Cardiac muscle cell (in vitro differentiated cells and primary cell): ENCODE data around the gene ZFYVE21. TPM values are rescaled to one million over a fixed set of nuclear protein-coding genes. Genes with fewer than 3 reads are reported as not detected.

ENCODE experiments used
- DNase-seq, 2 donors: peaks; one replicate each; pipeline versions ENCODE4 v3.0.0 to v3.0.0-alpha.2; 2010 to 2017; ENCODE audit warnings: low read depth in 1 of 2, low spot score in 1 of 2
- H3K27ac ChIP-seq: fragments of 200-600 bp; sonication (generic); 2 replicates; pipeline ENCODE4 v1.5.1; 2016
- H3K27me3 ChIP-seq: fragments of 200-600 bp; sonication (generic); 2 replicates; pipeline ENCODE4 v1.6.0; 2016; ENCODE audit warnings: control low read depth
- H3K36me3 ChIP-seq: fragments of 200-600 bp; sonication (generic); 2 replicates; pipeline ENCODE4 v1.5.1; 2016; ENCODE audit warnings: control low read depth
- H3K4me1 ChIP-seq: fragments of 200-600 bp; sonication (generic); 2 replicates; pipeline ENCODE4 v1.8.1; 2017; ENCODE audit warnings: low read depth, mild to moderate bottlenecking, mixed run types
- H3K4me3 ChIP-seq: fragments of 200-600 bp; sonication (generic); 2 replicates; pipeline ENCODE4 v1.5.1; 2016; ENCODE audit warnings: mild to moderate bottlenecking
- H3K9me3 ChIP-seq: fragments of 200-600 bp; sonication (generic); 2 replicates; pipeline ENCODE4 v1.5.1; 2017; ENCODE audit warnings: low read depth, mild to moderate bottlenecking, control low read depth
- CTCF ChIP-seq: IDR thresholded peaks from 2 replicates; pipeline ENCODE4 v1.5.1; 2012; ENCODE audit warnings: low read depth, mild to moderate bottlenecking, low read length
- polyA plus RNA-seq: library from polyadenylated mRNA; unstranded; fragments of >200 nt; fragmentation: Nextera tagmentation; extraction: Ambion mirVana; gene quantifications from 2 replicates; pipeline ENCODE4 v1.2.1, GENCODE V29; 2016
- total RNA-seq: library from RNA; depleted of rRNA; stranded (reverse); fragments of >200 nt; gene quantifications from 2 replicates; pipeline ENCODE4 v1.2.3, GENCODE V29; 2016

Gene ZFYVE21
- total and polyA plus RNA-seq, 2 experiments from 2014 or later, result 120 to 135 TPM

DNA sequence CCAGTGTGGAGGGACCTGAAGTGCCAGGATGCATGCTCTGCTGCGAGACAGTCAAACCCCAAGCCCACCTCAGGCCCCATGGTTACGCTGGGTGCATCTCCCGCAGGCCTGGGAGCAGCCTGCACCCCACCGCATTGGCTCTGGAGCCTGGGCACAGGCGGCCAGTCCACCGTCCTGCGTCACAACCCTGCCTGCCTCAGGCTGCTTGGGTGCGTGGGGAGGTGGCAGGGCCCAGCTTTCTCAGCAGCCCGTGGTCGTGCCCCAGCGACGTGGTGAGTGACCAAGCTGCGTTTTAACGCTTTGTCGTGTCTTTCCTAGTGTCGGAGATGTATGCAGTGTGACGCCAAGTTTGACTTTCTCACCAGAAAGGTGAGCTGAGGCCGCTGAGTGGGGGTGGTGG, 10.9 kb downstream of the ZFYVE21 start:
- DNase-seq, result no peak
- peaks cover 17% of the 10 kb centered on the region for H3K4me1 ChIP-seq
- no peak overlapping the region for H3K27ac ChIP-seq
- TF ChIP-seq CTCF, result no peak
- H3K9me3 ChIP-seq, result no peaks in the 10 kb centered on the region
- H3K36me3 ChIP-seq, result peaks cover 6% of the 10 kb centered on the region
- H3K4me3 ChIP-seq, result no peak overlapping the region
- no peaks in the 10 kb centered on the region for H3K27me3 ChIP-seq

- no peak for DNase-seq
- Histone ChIP-seq H3K4me3 (no peak overlapping the region), H3K9me3 (no peaks in the 10 kb centered on the region), H3K27me3 (no peaks in the 10 kb centered on the region), H3K36me3 (peaks cover 6% of the 10 kb centered on the region), H3K27ac (no peak overlapping the region), H3K4me1 (peaks cover 17% of the 10 kb centered on the region)
- no peak for TF ChIP-seq CTCF
Observed at GRCh38 chr14:103727313-103727980, 11.8 kb downstream of the ZFYVE21 start.

DNA sequence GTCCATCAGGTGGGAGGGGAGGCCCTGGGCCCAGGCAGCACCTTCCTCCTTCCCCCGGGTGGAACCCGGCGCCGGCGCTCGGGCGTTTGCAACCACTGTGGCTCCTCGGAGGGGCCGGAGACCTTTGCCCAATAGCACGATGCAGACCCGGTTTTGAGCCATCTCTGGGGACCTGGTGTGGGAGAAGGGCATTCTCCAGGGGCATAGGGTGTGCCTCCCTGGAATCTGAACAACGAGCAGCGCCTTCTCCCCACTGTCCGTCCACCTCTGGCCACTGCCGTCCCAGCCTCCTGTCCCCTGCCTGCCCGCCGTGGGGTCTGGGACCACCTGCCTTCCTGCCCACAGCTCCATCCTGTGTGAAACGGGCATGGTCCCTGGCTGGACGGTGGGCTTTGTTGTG, 12.5 kb downstream of the ZFYVE21 start:
- DNase-seq, result no peak
- Histone ChIP-seq H3K36me3 (peaks cover 11% of the 10 kb centered on the region), H3K4me3 (no peak overlapping the region), H3K4me1 (peaks cover 12% of the 10 kb centered on the region), H3K27ac (no peak overlapping the region), H3K27me3 (no peaks in the 10 kb centered on the region), H3K9me3 (no peaks in the 10 kb centered on the region)
- no peak for TF ChIP-seq CTCF

DNA sequence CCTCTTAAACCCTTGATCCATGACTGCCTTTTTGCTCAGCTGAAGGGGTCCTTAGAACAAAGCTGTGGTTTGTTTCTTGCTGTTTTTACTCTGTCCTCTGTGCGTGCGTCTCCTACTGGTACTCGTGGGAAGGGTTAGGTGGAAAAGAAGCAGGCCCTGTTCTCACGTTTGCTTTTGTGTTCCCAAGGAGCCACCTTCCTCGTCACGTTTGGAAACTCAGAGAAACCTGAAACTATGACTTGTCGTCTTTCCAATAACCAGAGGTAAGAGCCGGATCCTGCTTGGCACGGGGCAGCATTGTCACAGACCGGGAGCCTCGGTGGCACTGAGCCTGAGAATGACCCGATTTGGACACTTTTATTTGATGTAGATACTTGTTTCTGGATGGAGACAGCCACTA, 13.1 kb downstream of the ZFYVE21 start:
- no peaks in the 10 kb centered on the region for H3K27me3 ChIP-seq
- DNase-seq, result no peak
- H3K4me1 ChIP-seq, result peaks cover 10% of the 10 kb centered on the region
- H3K27ac ChIP-seq, result peak overlapping the region; percentile 48
- H3K36me3 ChIP-seq, result peaks cover 16% of the 10 kb centered on the region
- no peaks in the 10 kb centered on the region for H3K9me3 ChIP-seq
- H3K4me3 ChIP-seq, result no peak overlapping the region
- no peak for TF ChIP-seq CTCF

DNA sequence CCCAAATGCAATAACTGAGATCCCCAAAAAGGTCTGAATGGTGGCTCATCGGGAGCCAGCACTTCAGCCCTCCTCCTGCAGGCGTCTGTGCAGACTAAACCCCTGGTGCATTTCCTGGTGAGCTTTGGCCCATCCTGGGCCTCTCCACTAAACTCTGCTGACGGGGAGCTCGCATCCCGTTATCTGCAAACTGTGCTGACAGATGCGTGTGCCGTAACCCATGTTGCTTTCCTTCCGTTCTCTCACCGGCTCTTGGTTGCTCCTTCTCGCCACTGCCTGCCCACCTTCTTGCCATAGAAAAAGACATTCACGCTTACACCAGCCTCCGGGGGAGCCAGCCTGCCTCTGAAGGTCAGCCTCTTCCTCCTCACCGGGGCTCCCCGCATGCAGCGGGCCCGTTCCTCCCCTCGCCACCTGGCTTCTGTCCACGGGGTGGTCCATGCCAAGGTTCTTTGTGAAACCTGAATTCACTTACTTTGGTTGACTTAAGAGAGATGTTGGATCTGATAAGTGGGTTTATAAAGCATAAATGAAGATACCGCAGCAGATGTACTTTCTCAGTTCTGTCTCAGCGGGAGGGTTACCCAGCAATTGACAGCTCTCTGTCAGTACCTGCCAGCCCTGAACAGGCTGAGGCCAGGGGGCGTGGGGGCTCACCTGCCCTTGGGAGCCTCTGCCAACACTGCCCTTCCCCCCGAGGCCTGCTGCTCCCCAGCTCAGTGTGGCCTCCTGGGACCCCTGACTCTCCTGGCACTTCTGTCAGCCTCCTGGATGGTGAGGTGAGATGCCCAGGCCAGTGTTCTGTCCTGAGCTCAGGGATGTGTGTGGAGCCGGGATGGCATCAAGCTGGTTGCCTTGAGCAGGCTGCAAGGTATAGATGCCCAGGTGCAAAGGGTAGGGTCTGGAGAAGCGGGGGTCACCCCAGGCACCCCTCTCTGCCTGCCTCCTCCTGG, 14.2 kb downstream of the ZFYVE21 start:
- Histone ChIP-seq H3K36me3 (peaks cover 25% of the 10 kb centered on the region), H3K27ac (peak overlapping the region; percentile 76), H3K4me1 (no peaks in the 10 kb centered on the region), H3K4me3 (no peak overlapping the region), H3K9me3 (no peaks in the 10 kb centered on the region), H3K27me3 (no peaks in the 10 kb centered on the region)
- no peak for TF ChIP-seq CTCF
- DNase-seq, result no peak
